ENCODE data around the gene POU3F3.

- TF ChIP-seq CTCF (IDR thresholded peaks at IDR 0.05) (no peak), POLR2A (IDR thresholded peaks at IDR 0.05) (no peak)
Measured at GRCh38 chr2:104887676-104888075, 33.8 kb downstream of the POU3F3 start.

Measured in adrenal gland (tissue), 5 donors.